Measurements from ENCODE around the gene RPTN.

Gene RPTN

GRCh38 chr1:152110860-152111514, 48.0 kb downstream of the RPTN start:
- Mint-ChIP-seq H3K9me3 (peaks cover 0 to 1% of the 10 kb centered on the region in 2 donors), H3K36me3 (peaks cover 0 to 8% of the 10 kb centered on the region in 2 donors), H3K27ac (no peak overlapping the region), H3K27me3 (peaks cover 8 to 19% of the 10 kb centered on the region in 2 donors), H3K4me1 (peaks cover 0 to 10% of the 10 kb centered on the region in 2 donors), H3K4me3 (no peak overlapping the region)
- no peak for DNase-seq
- ATAC-seq (replicated peaks), result peak; percentile 25 to 50

GRCh38 chr1:152110365-152110859, 48.6 kb downstream of the RPTN start:
- peaks cover 0 to 1% of the 10 kb centered on the region in 2 donors for H3K9me3 Mint-ChIP-seq
- no peak overlapping the region for H3K4me3 Mint-ChIP-seq
- peaks cover 0 to 8% of the 10 kb centered on the region in 2 donors for H3K36me3 Mint-ChIP-seq
- peaks cover 8 to 18% of the 10 kb centered on the region in 2 donors for H3K27me3 Mint-ChIP-seq
- no peak for DNase-seq
- peak; percentile 48 to 51 for ATAC-seq (replicated peaks)
- H3K4me1 Mint-ChIP-seq, result peaks cover 0 to 10% of the 10 kb centered on the region in 2 donors
- H3K27ac Mint-ChIP-seq, result no peak overlapping the region

DNA sequence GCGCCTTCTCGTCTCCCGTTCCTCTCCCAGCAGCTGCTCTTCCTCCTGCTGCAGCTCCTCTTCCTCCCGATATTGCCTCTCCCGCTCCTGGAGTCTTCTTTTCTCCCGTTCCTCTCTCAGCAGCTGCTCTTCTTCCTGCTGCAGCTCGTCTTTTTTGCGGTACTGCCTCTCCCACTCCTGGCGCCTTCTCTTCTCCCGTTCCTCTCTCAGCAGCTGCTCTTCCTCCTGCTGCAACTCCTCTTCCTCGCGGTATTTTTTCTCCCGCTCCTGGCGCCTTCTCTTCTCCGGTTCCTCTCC, 49.1 kb downstream of the RPTN start:
- Mint-ChIP-seq H3K27ac (no peak overlapping the region), H3K4me1 (peaks cover 0 to 10% of the 10 kb centered on the region in 2 donors), H3K9me3 (peaks cover 0 to 1% of the 10 kb centered on the region in 2 donors), H3K36me3 (peaks cover 0 to 8% of the 10 kb centered on the region in 2 donors), H3K4me3 (no peak overlapping the region), H3K27me3 (peaks cover 3 to 13% of the 10 kb centered on the region in 2 donors)
- ATAC-seq (replicated peaks) (no peak), DNase-seq (no peak)

GRCh38 chr1:152109231-152109997, 49.6 kb downstream of the RPTN start:
- no peak for ATAC-seq (replicated peaks)
- Mint-ChIP-seq H3K27ac (no peak overlapping the region), H3K9me3 (peaks cover 0 to 1% of the 10 kb centered on the region in 2 donors), H3K4me1 (peaks cover 0 to 10% of the 10 kb centered on the region in 2 donors), H3K36me3 (peaks cover 0 to 8% of the 10 kb centered on the region in 2 donors), H3K27me3 (peaks cover 0 to 8% of the 10 kb centered on the region in 2 donors), H3K4me3 (no peak overlapping the region)
- DNase-seq, result no peak

DNA sequence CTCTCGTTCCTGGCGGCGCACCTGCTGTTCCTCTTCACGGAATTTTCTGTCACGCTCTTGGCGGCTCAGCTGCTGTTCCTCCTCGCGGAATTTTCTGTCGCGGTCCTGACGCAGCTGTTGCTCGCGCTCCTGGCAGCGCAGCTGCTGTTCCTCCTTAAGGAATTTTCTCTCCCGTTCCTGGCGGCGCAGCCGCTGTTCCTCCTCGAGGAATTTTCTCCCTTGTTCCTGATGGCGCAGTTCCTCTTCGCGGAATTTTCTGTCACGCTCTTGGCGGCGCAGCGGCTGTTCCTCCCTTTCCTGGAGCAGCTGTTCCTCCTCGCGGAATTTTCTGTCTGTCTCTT, 50.2 kb downstream of the RPTN start:
- Mint-ChIP-seq H3K36me3 (peaks cover 0 to 8% of the 10 kb centered on the region in 2 donors), H3K9me3 (peaks cover 0 to 1% of the 10 kb centered on the region in 2 donors), H3K4me3 (no peak overlapping the region), H3K4me1 (peaks cover 0 to 10% of the 10 kb centered on the region in 2 donors), H3K27me3 (peaks cover under 1 to 4% of the 10 kb centered on the region in 2 donors), H3K27ac (no peak overlapping the region)
- DNase-seq, result no peak
- ATAC-seq (replicated peaks), result no peak

GRCh38 chr1:152107984-152108881, 50.8 kb downstream of the RPTN start:
- ATAC-seq (replicated peaks) (no peak), DNase-seq (no peak)
- H3K36me3 Mint-ChIP-seq, result peaks cover 0 to 8% of the 10 kb centered on the region in 2 donors
- peaks cover 5 to 7% of the 10 kb centered on the region in 2 donors for H3K27me3 Mint-ChIP-seq
- H3K4me1 Mint-ChIP-seq, result peaks cover 0 to 10% of the 10 kb centered on the region in 2 donors
- peaks cover 0 to 1% of the 10 kb centered on the region in 2 donors for H3K9me3 Mint-ChIP-seq
- no peak overlapping the region for H3K27ac Mint-ChIP-seq
- H3K4me3 Mint-ChIP-seq, result no peak overlapping the region

DNA sequence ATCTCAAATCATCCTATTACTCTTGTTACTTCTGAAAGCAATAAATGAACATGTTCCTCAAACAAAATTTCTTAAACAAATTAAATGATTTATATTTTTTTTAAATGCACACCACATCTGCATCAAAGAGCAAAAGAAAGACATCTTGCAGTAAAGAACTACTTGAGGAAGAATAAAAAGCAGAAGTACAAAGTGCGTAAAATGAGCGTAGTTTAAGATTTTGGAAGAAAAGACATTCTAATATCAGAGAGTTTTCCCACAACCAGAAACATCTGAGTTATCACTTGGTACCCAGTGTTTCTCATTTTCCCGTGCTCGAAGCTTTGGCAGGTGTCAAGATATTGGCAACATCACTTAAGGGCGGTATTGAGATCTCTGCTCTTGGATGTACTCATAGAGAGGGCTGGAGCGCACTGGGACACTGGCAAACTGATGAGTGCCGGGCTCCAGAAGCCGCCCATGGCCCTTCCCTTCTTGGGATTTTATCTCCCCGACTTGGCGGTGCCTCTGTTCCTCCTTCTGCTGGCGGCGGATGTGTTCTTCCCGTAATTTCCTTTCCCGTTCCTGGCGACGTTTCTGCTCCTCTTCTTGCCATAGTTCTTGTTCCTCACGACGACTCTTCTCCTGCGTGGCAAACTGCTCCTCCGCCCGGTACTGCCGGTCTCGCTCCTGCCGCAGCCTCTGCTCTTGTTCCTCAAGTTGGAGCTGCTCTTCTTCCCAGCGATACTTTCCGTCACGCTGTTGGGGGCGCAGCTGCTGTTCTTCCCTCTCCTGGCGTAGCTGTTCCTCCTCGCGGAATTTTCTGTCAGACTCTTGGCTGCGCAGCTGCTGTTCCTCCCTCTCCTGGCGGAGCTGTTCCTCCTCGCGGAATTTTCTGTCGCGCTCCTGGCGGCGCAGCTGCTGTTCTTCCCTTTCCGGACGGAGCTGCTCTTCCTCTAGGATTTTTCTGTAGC, 51.7 kb downstream of the RPTN start:
- Mint-ChIP-seq H3K27me3 (peaks cover 5 to 14% of the 10 kb centered on the region in 2 donors), H3K4me1 (peaks cover 0 to 10% of the 10 kb centered on the region in 2 donors), H3K4me3 (no peak overlapping the region), H3K9me3 (peaks cover 0 to 1% of the 10 kb centered on the region in 2 donors), H3K27ac (no peak overlapping the region), H3K36me3 (peaks cover 0 to 8% of the 10 kb centered on the region in 2 donors)
- no peak for DNase-seq
- ATAC-seq (replicated peaks), result no peak

DNA sequence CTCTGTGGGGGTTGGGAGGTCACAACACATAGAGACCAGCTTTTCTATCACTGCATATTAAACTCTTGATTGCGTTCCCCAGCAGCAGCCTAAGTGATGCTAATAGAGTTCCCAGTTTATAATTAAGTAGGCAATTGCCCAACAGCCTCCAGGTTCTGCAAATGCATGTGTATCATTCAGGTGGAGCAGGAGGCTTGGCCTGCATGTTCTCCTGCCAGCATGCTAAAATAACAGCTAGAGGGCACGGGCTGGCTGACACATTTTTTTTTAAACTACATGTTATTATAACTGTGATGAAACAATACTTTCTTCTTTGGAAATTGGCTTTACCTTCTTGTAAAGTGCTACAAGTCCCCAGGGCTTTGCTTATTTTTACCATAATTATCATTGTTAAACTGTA, 54.2 kb downstream of the RPTN start:
- Mint-ChIP-seq H3K9me3 (peaks cover 0 to 1% of the 10 kb centered on the region in 2 donors), H3K4me3 (no peak overlapping the region), H3K4me1 (peaks cover 0 to 10% of the 10 kb centered on the region in 2 donors), H3K27ac (no peak overlapping the region), H3K27me3 (peaks cover 26 to 39% of the 10 kb centered on the region in 2 donors), H3K36me3 (peaks cover 0 to 8% of the 10 kb centered on the region in 2 donors)
- DNase-seq (no peak), ATAC-seq (replicated peaks) (no peak)

Measured in stimulated activated naive B cell treated with anti-CD40 and anti-IgM and Interleukin-4, amounts not matched to agents 10 μg/mL and 1 μg/mL and 100 μg/mL, for 72 hours (primary cell).